Measurements from ENCODE around the gene ADD1. TPM values are rescaled to one million over a fixed set of nuclear protein-coding genes. Genes with fewer than 3 reads are reported as not detected.

Gene ADD1
- total and polyA plus RNA-seq, 2 experiments from 2014 or later: 175 to 219 TPM

DNA sequence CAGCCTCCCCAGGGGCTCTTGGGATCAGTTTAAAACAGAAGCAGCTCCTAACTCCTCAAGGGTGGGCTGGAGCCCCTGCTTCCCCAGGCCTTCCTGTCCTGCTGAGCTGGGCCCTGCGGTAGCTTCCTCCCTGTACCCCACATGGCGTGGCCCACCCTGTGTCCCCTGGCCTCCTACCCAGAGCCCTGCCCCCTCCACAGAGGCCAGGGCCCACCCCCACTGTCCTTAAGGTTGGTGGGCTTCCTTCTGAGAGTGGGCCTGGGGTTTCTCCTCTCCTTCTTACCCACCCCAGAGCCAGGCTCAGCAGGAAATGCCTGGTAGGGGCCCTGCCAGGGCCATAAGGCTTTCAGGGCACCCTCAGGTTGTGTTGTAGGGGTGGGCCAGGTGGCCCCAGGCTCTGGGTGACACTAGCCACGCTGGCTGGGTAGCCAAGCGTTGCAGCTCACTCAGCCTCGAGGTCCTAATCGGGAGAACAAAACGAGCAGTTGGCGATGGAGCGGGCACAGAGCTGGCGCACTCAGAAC is 39.1 kb upstream of the ADD1 start:
- Histone ChIP-seq H3K36me3 (ENCODE audit: low read depth) (no peaks in the 10 kb centered on the region), H3K4me2 (ENCODE audit: unreplicated experiment) (no peak overlapping the region), H2AFZ (no peak overlapping the region), H3K4me1 (ENCODE audit: insufficient read depth) (peaks cover 15% of the 10 kb centered on the region), H3K9me3 (ENCODE audit: low read depth) (no peaks in the 10 kb centered on the region), H3K9me2 (ENCODE audit: insufficient read depth) (no peaks in the 10 kb centered on the region), H3K9ac (no peak overlapping the region), H4K20me1 (ENCODE audit: insufficient read depth) (no peaks in the 10 kb centered on the region), H3K27me3 (replicated peaks; ENCODE audit: insufficient read depth) (no peaks in the 10 kb centered on the region), H3K4me3 (no peak overlapping the region), H3K27ac (no peak overlapping the region), H3F3A (ENCODE audit: insufficient read depth) (no peaks in the 10 kb centered on the region), H3K79me2 (ENCODE audit: insufficient read depth) (peaks cover 89% of the 10 kb centered on the region)
- no peak for TF ChIP-seq EZH2phosphoT487 (IDR thresholded peaks at IDR 0.05; ENCODE audit: insufficient read depth, low read depth)
- no peak for TF ChIP-seq EZH2 (IDR thresholded peaks at IDR 0.05; ENCODE audit: insufficient read depth, poor library complexity, severe bottlenecking)
- WGBS, 2 experiments (ENCODE audit: low coverage in 1 of 2, low lambda C conversion rate in 2 of 2, missing lambda C conversion rate in 2 of 2): 79 to 81% methylated on average over 9 to 10 of the region's 10 CpGs
- in situ Hi-C loops (cut with MboI): no loop called here
- no peak for DNase-seq

DNA sequence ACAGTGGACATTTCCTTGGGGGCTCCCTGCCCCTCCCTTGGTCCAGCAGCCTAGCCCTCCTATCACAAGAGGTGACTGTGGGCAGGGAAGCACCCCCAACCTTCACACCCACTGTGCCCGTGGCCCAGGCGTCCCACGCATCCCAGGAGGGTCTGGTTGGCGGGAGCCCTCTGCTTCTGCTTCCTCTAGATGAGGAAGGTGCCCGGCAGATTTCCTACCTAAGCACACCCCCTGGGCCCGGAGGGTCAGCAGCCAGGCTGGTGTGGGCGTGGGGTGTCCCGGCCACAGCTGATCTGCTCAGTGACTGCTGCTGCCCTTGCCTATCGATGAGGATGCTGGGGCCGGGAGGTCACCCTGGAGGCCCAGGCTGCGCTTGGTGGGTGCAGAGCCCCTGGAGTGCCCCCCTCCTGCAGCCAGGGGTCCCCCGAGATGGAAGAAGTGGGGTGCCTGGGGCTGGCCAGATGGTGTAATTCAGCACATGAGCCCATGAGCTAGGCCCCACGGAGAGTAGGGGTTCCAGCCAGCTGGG is 38.6 kb upstream of the ADD1 start:
- Histone ChIP-seq H3K27ac (no peak overlapping the region), H3K36me3 (ENCODE audit: low read depth) (no peaks in the 10 kb centered on the region), H3F3A (ENCODE audit: insufficient read depth) (no peaks in the 10 kb centered on the region), H3K9me3 (ENCODE audit: low read depth) (no peaks in the 10 kb centered on the region), H3K4me2 (ENCODE audit: unreplicated experiment) (no peak overlapping the region), H3K4me3 (no peak overlapping the region), H3K9ac (no peak overlapping the region), H4K20me1 (ENCODE audit: insufficient read depth) (no peaks in the 10 kb centered on the region), H3K79me2 (ENCODE audit: insufficient read depth) (peaks cover 88% of the 10 kb centered on the region), H3K27me3 (replicated peaks; ENCODE audit: insufficient read depth) (no peaks in the 10 kb centered on the region), H3K4me1 (ENCODE audit: insufficient read depth) (peaks cover 15% of the 10 kb centered on the region), H2AFZ (no peak overlapping the region), H3K9me2 (ENCODE audit: insufficient read depth) (no peaks in the 10 kb centered on the region)
- in situ Hi-C loops (cut with MboI): no loop called here
- TF ChIP-seq EZH2phosphoT487 (IDR thresholded peaks at IDR 0.05; ENCODE audit: insufficient read depth, low read depth) (no peak), EZH2 (IDR thresholded peaks at IDR 0.05; ENCODE audit: insufficient read depth, poor library complexity, severe bottlenecking) (no peak)
- 91 to 92% methylated on average over 11 to 13 of the region's 13 CpGs for WGBS, 2 experiments (ENCODE audit: low coverage in 1 of 2, low lambda C conversion rate in 2 of 2, missing lambda C conversion rate in 2 of 2)
- no peak for DNase-seq

DNA sequence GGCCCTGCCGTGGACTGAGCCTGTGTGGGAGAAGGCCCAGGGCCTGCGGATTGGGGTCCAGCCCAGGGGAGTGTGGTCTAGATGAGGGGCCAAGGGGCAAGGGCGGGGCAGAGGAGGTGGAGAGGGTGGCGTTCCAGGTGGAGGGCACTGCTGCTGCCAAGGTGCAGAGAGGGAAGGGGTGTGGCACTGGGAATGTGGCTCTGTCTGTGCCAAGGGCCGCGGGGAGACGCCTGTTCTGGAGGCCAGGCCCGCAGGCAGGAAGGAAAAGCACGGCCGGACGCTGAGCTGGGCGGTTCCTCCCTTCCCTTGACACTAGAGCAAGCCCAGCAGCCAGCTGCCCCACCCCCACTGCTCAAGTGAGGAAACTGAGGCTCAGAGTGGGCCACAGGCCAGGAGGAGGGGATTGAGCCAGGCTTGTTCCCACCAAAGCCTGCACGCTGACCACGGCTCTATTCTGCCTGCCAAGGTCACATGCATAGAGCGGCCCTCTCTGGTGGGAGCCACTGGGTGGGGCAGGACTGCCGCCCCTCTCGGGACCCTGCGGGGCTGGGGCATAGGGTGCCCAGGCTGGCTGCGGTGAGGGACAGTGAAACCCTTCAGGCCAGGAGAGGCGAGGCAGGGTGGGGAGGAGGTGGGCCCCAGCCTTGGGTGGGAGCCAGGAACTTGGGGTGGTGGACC is 37.8 kb upstream of the ADD1 start:
- Histone ChIP-seq H4K20me1 (ENCODE audit: insufficient read depth) (no peaks in the 10 kb centered on the region), H2AFZ (no peak overlapping the region)

DNA sequence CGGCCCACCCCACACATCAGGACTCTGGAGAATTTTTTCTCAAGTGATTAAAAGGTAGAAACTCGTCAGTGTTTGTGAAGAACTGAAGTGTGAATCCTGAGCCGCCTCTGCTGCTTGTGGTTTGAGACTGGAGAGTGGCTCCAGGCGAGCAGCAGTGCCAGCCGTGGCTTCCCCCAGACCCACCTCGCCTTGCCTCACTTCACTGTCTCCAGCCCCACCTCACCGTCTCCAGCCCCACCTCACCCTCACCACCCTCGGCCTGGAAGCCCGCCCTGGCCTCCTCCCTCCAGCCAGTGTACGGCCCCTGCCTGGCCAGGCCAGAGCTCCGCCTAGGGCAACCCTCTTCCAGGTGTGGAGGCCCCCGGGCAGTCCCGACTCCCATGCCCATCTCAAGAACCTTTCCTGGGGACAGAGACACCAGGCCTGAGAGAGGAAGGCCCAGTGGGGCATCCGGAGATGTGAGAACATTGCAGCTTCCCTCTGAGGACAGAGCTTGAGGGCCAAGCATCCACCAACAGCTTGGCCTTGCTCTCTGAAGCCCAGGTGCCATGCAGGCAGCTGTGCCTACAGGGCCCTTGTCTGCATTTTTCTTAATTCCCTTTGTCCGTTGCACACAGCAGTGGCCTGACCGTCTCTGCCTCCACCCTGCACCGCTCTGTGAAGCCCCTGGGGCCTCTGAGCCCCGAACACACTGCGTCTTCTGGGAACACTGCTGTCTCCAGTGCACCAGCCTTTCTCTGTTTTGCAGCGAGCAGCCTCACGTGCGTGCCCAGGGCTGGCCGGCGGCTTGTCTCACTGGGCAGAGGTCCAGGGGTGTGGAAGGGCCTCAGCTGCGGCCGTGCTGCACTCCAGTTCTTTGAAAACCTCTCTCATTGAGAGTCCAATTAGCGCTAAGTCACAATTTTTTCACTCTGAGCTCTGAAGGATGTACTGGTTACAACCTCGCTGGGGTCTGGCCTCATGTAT is 37.0 kb upstream of the ADD1 start:
- Histone ChIP-seq H3K36me3 (ENCODE audit: low read depth) (no peaks in the 10 kb centered on the region), H3K27ac (no peak overlapping the region), H4K20me1 (ENCODE audit: insufficient read depth) (no peaks in the 10 kb centered on the region), H2AFZ (no peak overlapping the region), H3K9ac (no peak overlapping the region), H3K9me3 (ENCODE audit: low read depth) (no peaks in the 10 kb centered on the region), H3K27me3 (replicated peaks; ENCODE audit: insufficient read depth) (no peaks in the 10 kb centered on the region), H3K4me2 (ENCODE audit: unreplicated experiment) (no peak overlapping the region), H3F3A (ENCODE audit: insufficient read depth) (no peaks in the 10 kb centered on the region), H3K4me1 (ENCODE audit: insufficient read depth) (peaks cover 1% of the 10 kb centered on the region; the same call in 1 of the 2 replicates), H3K9me2 (ENCODE audit: insufficient read depth) (no peaks in the 10 kb centered on the region), H3K79me2 (ENCODE audit: insufficient read depth) (peaks cover 80% of the 10 kb centered on the region), H3K4me3 (no peak overlapping the region)
- in situ Hi-C loops (cut with MboI): no loop called here
- 59 to 63% methylated on average over 24 to 28 of the region's 28 CpGs for WGBS, 2 experiments (ENCODE audit: low coverage in 1 of 2, low lambda C conversion rate in 2 of 2, missing lambda C conversion rate in 2 of 2)
- DNase-seq: peak; percentile 80
- TF ChIP-seq EZH2phosphoT487 (IDR thresholded peaks at IDR 0.05; ENCODE audit: insufficient read depth, low read depth) (no peak), EZH2 (IDR thresholded peaks at IDR 0.05; ENCODE audit: insufficient read depth, poor library complexity, severe bottlenecking) (no peak)

More for the DNA sequence above, 37.8 kb upstream of the ADD1 start:
- TF ChIP-seq EZH2 (IDR thresholded peaks at IDR 0.05; ENCODE audit: insufficient read depth, poor library complexity, severe bottlenecking) (no peak), EZH2phosphoT487 (IDR thresholded peaks at IDR 0.05; ENCODE audit: insufficient read depth, low read depth) (no peak)
- H3K9me2 ChIP-seq (ENCODE audit: insufficient read depth): no peaks in the 10 kb centered on the region
- no peaks in the 10 kb centered on the region for H3F3A ChIP-seq (ENCODE audit: insufficient read depth)
- H3K4me1 ChIP-seq (ENCODE audit: insufficient read depth): peaks cover 9% of the 10 kb centered on the region
- no peak overlapping the region for H3K4me3 ChIP-seq
- no peak for DNase-seq
- H3K9ac ChIP-seq: no peak overlapping the region
- no peaks in the 10 kb centered on the region for H3K27me3 ChIP-seq (replicated peaks; ENCODE audit: insufficient read depth)
- WGBS, 2 experiments (ENCODE audit: low coverage in 1 of 2, low lambda C conversion rate in 2 of 2, missing lambda C conversion rate in 2 of 2): 75 to 80% methylated on average over 17 to 20 of the region's 20 CpGs
- no peaks in the 10 kb centered on the region for H3K9me3 ChIP-seq (ENCODE audit: low read depth)
- H3K27ac ChIP-seq: no peak overlapping the region
- peaks cover 81% of the 10 kb centered on the region for H3K79me2 ChIP-seq (ENCODE audit: insufficient read depth)
- in situ Hi-C loops (cut with MboI): no loop called here
- H3K36me3 ChIP-seq (ENCODE audit: low read depth): no peaks in the 10 kb centered on the region
- H3K4me2 ChIP-seq (ENCODE audit: unreplicated experiment): no peak overlapping the region

Measured in GM23248 (cell line).